Ecto neural progenitor cell (in vitro differentiated cells): ENCODE data around the gene C19orf12.
"Not testable (repeated sequence)": the region's sequence is repeated elsewhere in the genome, so short reads cannot be mapped to it uniquely, and the experiment has no call there.

Experiments used
- DNase-seq: peaks from one replicate; pipeline ENCODE4 v3.0.0-alpha.2; 2018; ENCODE audit warnings: low spot score

The C19orf12 gene

GRCh38 chr19:29731331-29731850 is 16.3 kb upstream of the C19orf12 start:
- no peak for DNase-seq

GRCh38 chr19:29727906-29728305 is 12.8 kb upstream of the C19orf12 start:
- DNase-seq = no peak

GRCh38 chr19:29724746-29725145 is 9.7 kb upstream of the C19orf12 start:
- DNase-seq = no peak

GRCh38 chr19:29724102-29724641 is 9.1 kb upstream of the C19orf12 start:
- DNase-seq = peak; percentile 78

- DNase-seq = no peak
Observed at GRCh38 chr19:29717051-29717450, 2.0 kb upstream of the C19orf12 start.

GRCh38 chr19:29715701-29716581 is 880 bp upstream of the C19orf12 start:
- DNase-seq = no peak

GRCh38 chr19:29714371-29714952 is 599 bp downstream of the C19orf12 start:
- DNase-seq = no peak

GRCh38 chr19:29712744-29713516 is 2.1 kb downstream of the C19orf12 start:
- DNase-seq = no peak

- no peak for DNase-seq
Observed at GRCh38 chr19:29711584-29712132, 3.4 kb downstream of the C19orf12 start.

- DNase-seq = not testable (repeated sequence)
Observed at GRCh38 chr19:29709440-29709798, 5.6 kb downstream of the C19orf12 start.

- no peak for DNase-seq
Observed at GRCh38 chr19:29708554-29709439, 6.3 kb downstream of the C19orf12 start.

- no peak for DNase-seq
Observed at GRCh38 chr19:29706635-29707034, 8.4 kb downstream of the C19orf12 start.

- DNase-seq = no peak
Observed at GRCh38 chr19:29705706-29706105, 9.4 kb downstream of the C19orf12 start.

- no peak for DNase-seq
Observed at GRCh38 chr19:29704562-29705558, 10.2 kb downstream of the C19orf12 start.

- no peak for DNase-seq
Observed at GRCh38 chr19:29702963-29703320, 12.1 kb downstream of the C19orf12 start.

GRCh38 chr19:29702161-29702962 is 12.7 kb downstream of the C19orf12 start:
- DNase-seq = no peak

GRCh38 chr19:29700498-29700897 is 14.6 kb downstream of the C19orf12 start:
- DNase-seq = no peak

GRCh38 chr19:29699861-29700260 is 15.2 kb downstream of the C19orf12 start:
- DNase-seq = no peak
